ENCODE results near the gene ZNF660. TPM values are rescaled to one million over a fixed set of nuclear protein-coding genes. Genes with fewer than 3 reads are reported as not detected.
"Not testable (repeated sequence)": the region's sequence is repeated elsewhere in the genome, so short reads cannot be mapped to it uniquely, and the experiment has no call there.

Gene ZNF660
- total RNA-seq, 1 experiment from 2014 or later: 8.3 TPM

DNA sequence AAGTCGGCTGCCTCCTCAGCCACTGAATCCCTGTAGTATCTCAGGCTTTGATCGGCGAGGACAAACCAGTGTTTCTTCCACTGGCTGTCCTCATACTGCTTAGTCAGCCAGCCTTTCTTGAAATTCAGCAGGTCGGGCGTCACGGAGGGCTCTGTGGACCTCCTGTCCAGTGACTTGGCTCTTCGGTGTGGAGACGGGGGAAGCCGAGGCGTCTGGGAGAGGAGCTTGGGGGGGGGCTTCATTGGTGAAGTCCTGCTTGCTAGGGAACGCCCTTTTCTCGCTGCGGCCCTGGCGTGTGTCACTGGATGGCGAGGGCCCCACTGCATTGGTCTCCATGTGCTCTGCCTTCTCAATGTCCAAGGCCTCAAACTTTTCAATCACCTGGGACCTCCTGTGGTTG lies 5.0 kb upstream of the ZNF660 start:
- H3K27me3 ChIP-seq; H3K4me3 ChIP-seq; H3K9me3 ChIP-seq (replicated peaks); DNase-seq; H3K27ac ChIP-seq; H3K4me1 ChIP-seq; H3K36me3 ChIP-seq: not testable (repeated sequence)

DNA sequence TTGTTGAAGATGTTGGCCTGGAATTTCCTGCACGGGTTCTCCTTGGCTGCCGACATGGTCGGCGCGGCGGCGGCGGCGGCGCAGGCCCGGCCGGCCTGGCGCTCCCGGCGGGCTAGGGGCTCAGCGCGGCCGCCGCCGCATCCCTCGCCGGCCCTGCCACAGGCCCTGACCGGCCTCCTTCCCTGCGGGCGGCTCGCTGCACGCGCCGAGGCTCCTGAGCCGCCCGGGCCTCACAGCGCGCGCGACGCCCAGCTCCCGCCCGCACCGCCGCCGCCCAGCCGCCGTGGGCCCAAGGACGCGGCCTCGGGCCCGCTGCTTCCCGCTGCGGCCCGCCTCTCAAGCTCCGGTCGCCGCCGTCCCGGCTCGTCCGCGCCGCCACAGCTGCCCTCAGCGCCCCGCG lies 3.8 kb upstream of the ZNF660 start:
- H3K4me3 ChIP-seq; H3K36me3 ChIP-seq; H3K27me3 ChIP-seq; H3K27ac ChIP-seq; H3K4me1 ChIP-seq; H3K9me3 ChIP-seq (replicated peaks); DNase-seq: not testable (repeated sequence)

DNA sequence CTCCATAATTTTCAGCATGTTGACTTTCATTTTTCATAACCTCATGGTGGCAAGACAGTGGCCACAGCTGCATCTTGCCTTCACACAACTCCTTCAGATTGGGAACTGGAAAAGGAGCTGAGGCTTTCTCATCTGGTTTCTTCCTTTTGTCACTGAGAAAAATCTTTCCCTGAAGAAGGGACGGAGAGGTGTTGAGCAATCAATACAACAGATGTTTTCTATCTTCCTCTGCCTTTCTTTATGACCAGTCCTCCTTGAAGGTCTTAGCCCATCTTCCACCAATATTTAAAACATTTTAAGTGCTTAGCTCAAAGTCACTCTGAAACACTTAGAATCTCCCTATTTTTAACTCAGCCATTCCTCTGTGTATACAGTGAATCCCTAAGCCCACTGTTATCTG lies 11.9 kb downstream of the ZNF660 start:
- DNase-seq: no peak
- Histone ChIP-seq H3K27me3 (no peaks in the 10 kb centered on the region), H3K9me3 (replicated peaks) (peaks cover 3% of the 10 kb centered on the region), H3K4me3 (no peak overlapping the region), H3K36me3 (peaks cover 51% of the 10 kb centered on the region), H3K4me1 (no peaks in the 10 kb centered on the region), H3K27ac (no peak overlapping the region)

DNA sequence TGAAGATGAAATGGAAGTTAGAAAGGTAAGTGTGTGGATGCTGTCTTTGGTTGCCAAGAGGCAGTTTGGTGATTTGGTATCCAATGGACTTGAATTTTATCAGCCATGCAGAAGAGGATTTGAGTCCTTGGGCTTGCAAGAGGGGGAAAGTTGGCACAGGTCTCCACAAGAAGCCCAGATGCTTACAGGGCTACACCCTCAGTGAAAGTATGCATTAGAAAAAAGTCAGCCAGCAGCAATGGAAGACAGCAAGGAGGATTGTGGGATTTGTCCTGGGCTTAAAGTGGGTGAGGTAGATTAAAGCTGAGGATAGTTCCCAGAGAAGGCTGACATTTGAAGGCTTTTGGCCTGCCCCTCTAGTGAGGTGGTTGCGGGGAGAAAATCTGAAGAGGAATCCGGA lies 17.0 kb downstream of the ZNF660 start:
- Histone ChIP-seq H3K4me3 (no peak overlapping the region), H3K27ac (no peak overlapping the region), H3K9me3 (replicated peaks) (no peaks in the 10 kb centered on the region), H3K36me3 (peaks cover 16% of the 10 kb centered on the region), H3K4me1 (no peaks in the 10 kb centered on the region), H3K27me3 (no peaks in the 10 kb centered on the region)
- DNase-seq: no peak

DNA sequence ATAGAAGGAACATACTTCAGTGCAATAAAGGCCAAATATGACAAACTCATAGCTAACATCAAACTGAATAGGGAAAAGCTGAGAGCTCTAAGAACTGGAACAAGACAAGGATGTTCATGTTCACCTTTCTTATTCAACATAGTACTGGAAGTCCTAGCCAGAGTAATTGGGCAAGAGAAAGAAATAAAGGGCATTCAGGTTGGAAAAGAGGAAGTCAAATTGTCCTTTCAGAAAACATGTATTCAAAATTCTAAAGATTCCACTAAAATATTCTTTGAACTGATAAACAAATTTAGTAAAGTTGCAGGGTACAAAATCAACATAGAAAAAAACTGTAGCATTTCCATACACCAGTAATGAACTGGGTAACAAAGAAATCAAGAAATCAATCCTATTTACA lies 27.9 kb downstream of the ZNF660 start:
- Histone ChIP-seq H3K4me1 (no peaks in the 10 kb centered on the region), H3K27ac (no peak overlapping the region), H3K27me3 (no peaks in the 10 kb centered on the region), H3K4me3 (no peak overlapping the region), H3K36me3 (no peaks in the 10 kb centered on the region), H3K9me3 (replicated peaks) (no peaks in the 10 kb centered on the region)
- DNase-seq: no peak

DNA sequence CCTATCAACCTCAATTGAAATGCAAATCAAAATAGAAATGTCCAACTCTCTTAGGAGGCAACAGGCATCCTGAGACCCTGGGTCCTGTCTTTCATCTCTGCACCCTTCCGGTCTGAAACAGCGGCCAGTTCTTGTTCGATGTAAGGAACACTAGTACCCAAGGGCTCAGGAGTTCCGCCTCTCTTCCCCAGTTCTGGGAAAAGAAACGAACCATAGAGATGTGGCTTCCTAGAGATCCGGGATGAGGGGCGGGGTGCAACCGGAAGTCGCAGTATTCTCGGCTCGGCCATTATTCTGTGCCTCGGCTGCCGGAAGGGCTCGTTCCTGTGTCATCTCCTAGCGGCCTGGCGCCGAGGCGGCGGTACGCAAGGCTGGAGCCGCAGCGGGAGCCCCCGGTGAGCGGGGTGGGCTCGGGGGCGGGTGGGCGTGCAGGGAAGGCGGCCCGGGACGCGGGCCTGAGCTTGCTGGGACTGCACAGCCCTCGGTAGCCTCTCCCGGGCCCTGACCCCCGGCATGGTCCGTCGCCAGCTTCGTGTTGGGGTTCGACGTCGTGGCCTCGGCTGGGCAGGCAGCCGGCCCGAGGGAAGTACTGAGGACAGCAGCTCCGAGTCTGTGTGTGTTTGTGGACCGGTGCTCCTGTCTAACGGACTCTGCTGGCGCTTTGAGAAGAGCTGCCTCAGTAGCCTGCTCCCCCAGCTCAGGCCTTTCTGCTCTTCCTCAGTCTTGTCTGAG lies 40.2 kb downstream of the ZNF660 start, which contains the start of gene ZNF197:
Gene ZNF197, plus strand, starts transcription at position 288 of the 732 bp plus-strand sequence. CDS start 4,119 bp downstream, outside the sequence.
- no peaks in the 10 kb centered on the region for H3K36me3 ChIP-seq
- no peaks in the 10 kb centered on the region for H3K4me1 ChIP-seq
- peak within 1 kb of the TSS; percentile 66 for H3K27ac ChIP-seq
- peak; percentile 90 to 94 for DNase-seq
- no peaks in the 10 kb centered on the region for H3K27me3 ChIP-seq
- H3K4me3 ChIP-seq: peak within 1 kb of the TSS; percentile 70
- H3K9me3 ChIP-seq (replicated peaks): no peaks in the 10 kb centered on the region

DNA sequence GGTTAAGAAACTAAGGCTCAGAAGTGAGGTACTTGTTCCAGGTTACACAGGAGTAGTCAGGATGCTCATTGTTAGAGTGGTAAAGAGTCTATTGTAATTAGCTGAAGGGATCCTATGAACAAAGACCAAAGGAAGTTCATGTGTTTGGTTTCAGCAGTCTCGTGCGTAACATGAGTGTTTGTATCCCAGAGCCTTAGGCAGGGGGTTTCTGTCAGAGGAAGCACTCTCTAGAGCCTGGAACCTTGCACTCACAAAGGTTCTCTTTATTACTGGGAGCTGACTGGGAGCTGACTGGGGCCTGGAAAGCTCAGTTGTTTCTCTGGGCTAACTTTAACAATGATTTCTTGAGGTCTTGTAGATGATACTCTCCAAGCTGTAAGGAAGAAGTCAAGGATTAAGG lies 44.0 kb downstream of the ZNF660 start:
- DNase-seq: no peak
- no peak overlapping the region for H3K4me3 ChIP-seq
- H3K27me3 ChIP-seq: no peaks in the 10 kb centered on the region
- H3K9me3 ChIP-seq (replicated peaks): no peaks in the 10 kb centered on the region
- no peaks in the 10 kb centered on the region for H3K4me1 ChIP-seq
- H3K27ac ChIP-seq: no peak overlapping the region
- 0 out of 2 replicates have a peak, but pooled peaks cover 3% of the 10 kb centered on the region for H3K36me3 ChIP-seq

DNA sequence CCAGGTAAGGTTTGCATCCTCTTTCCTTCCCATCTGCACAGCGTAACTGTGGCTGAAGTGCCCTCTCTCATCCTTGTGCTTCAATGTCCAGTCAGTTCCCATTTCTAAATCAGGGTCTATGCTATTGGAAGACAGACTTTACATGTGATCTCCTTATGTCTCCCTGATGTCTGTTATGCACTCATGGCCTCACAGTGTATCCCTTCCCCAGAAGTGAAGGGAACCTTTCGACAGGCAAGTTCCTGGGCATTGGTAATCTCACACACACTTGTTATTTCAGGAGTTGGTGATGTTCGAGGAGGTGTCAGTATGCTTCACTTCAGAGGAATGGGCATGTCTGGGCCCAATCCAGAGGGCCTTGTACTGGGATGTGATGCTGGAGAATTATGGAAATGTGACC lies 47.4 kb downstream of the ZNF660 start:
- no peaks in the 10 kb centered on the region for H3K27me3 ChIP-seq
- DNase-seq: no peak
- H3K4me3 ChIP-seq: no peak overlapping the region
- no peak overlapping the region for H3K27ac ChIP-seq
- H3K4me1 ChIP-seq: no peaks in the 10 kb centered on the region
- no peaks in the 10 kb centered on the region; the same call in 1 of the 2 replicates for H3K9me3 ChIP-seq (replicated peaks)
- H3K36me3 ChIP-seq: peaks cover 20% of the 10 kb centered on the region

DNA sequence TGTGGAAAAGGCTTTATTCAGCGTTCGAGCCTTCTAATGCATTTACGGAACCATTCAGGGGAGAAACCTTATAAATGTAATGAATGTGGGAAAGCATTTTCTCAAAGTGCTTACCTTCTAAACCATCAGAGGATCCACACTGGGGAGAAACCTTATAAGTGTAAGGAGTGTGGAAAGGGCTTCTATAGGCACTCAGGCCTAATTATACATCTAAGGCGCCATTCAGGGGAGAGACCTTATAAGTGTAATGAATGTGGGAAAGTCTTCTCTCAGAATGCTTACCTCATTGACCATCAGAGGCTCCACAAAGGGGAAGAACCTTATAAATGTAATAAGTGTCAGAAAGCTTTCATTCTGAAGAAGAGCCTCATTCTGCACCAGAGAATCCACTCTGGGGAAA lies 57.6 kb downstream of the ZNF660 start:
- peaks cover 6% of the 10 kb centered on the region for H3K9me3 ChIP-seq (replicated peaks)
- no peak overlapping the region for H3K4me3 ChIP-seq
- no peaks in the 10 kb centered on the region for H3K27me3 ChIP-seq
- H3K27ac ChIP-seq: no peak overlapping the region
- DNase-seq: no peak
- no peaks in the 10 kb centered on the region for H3K4me1 ChIP-seq
- peaks cover 65% of the 10 kb centered on the region for H3K36me3 ChIP-seq

DNA sequence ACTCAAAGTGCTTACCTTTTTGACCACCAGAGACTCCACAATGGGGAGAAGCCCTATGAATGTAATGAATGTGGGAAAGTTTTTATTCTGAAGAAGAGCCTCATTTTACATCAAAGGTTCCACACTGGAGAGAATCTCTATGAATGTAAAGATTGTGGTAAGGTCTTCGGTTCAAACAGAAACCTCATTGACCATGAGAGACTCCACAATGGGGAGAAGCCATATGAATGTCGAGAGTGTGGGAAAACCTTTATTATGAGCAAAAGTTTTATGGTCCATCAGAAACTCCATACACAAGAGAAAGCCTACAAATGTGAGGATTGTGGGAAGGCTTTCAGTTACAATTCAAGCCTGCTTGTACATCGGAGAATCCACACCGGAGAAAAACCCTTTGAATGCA lies 58.3 kb downstream of the ZNF660 start:
- no peaks in the 10 kb centered on the region for H3K27me3 ChIP-seq
- H3K9me3 ChIP-seq (replicated peaks): peaks cover 6% of the 10 kb centered on the region
- H3K36me3 ChIP-seq: peaks cover 66% of the 10 kb centered on the region
- H3K27ac ChIP-seq: no peak overlapping the region
- H3K4me3 ChIP-seq: no peak overlapping the region
- H3K4me1 ChIP-seq: no peaks in the 10 kb centered on the region
- no peak for DNase-seq

DNA sequence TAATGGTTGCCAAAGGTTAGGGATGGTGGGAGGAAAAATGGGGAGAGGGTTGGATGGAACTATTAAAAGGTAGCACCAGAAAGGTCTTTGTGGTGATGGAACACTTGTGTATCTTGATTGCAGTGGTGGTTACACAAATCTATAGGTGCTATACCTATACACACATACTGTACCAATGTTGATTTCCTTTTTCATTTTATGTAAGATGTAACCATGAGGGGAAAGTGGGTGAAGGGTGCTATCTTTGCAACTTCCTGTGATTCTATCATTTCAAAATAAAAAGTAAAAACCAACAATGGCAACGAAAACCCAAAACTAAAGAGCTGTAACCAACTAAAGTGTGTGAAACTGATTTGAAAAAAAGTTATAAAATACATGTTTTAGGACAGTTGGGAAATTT lies 63.0 kb downstream of the ZNF660 start:
- Histone ChIP-seq H3K4me1 (no peaks in the 10 kb centered on the region), H3K27ac (no peak overlapping the region), H3K9me3 (replicated peaks) (peaks cover 5% of the 10 kb centered on the region; the same call in 1 of the 2 replicates), H3K4me3 (peak overlapping the region; percentile 91), H3K27me3 (no peaks in the 10 kb centered on the region), H3K36me3 (peaks cover 50% of the 10 kb centered on the region)
- DNase-seq: no peak

DNA sequence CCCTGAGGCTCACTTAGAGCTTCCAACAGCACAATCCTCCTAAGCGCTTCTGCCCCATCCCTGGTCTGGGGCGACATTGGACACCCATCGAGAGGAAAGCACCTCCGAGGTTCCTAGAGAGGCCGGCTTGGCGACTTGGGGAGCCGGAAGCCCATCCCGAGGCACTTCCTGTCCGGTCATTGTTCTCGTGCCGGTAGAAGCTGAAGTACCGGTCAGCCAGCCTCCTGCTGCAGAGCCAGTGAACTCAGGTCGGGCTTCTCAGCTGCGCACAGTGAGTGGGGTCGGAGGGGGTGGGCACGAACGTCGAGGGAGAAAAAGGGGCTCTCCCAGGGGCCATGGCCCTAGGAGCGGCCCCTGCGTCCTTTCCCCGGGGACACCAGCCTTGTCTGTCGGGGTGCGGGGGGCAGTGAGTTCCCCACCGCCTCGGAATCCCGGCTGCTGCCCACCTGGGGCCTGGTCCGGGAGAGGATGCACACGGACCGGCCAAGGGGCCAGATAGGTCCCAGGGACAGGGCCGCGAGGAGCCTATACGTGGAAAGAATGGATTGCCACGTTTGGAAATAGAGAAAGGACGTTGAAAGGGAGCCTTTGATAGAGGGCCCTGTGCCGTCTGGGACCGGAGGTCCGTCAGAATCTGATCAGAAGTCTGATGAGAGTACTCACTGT lies 63.9 kb downstream of the ZNF660 start, which contains the start of gene ZNF35:
Gene ZNF35, plus strand, starts transcription at position 169 of the 666 bp plus-strand sequence. CDS start 2,336 bp downstream, outside the sequence.
- Histone ChIP-seq H3K27ac (peak within 1 kb of the TSS; percentile 60), H3K36me3 (peaks cover 50% of the 10 kb centered on the region), H3K9me3 (replicated peaks) (peaks cover 3% of the 10 kb centered on the region; the same call in 1 of the 2 replicates), H3K4me3 (peak within 1 kb of the TSS; percentile 91), H3K27me3 (no peaks in the 10 kb centered on the region), H3K4me1 (no peaks in the 10 kb centered on the region)
- DNase-seq: peak; percentile 90 to 94

Other genes starting within 250 kb of the ZNF660 start
- gene TCAIM, start 246.2 kb upstream of the ZNF660 start, total RNA-seq (2014; rRNA removed; shearing (Covaris generic)): 15.2 and 18.3 TPM in 2 replicates
- 11.1 and 13.4 TPM in 2 replicates for gene ZNF445, start 107.3 kb upstream of the ZNF660 start, total RNA-seq (2014; rRNA removed; shearing (Covaris generic))
- 6.2 and 6.6 TPM in 2 replicates for gene ZKSCAN7, start 29.8 kb upstream of the ZNF660 start, total RNA-seq (2014; rRNA removed; shearing (Covaris generic))
- 16.8 and 22.5 TPM in 2 replicates for gene ZNF197, start 40.1 kb downstream of the ZNF660 start, total RNA-seq (2014; rRNA removed; shearing (Covaris generic))
- 17.0 and 18.7 TPM in 2 replicates for gene ZNF35, start 63.8 kb downstream of the ZNF660 start, total RNA-seq (2014; rRNA removed; shearing (Covaris generic))
- gene ZNF502, start 127.7 kb downstream of the ZNF660 start, total RNA-seq (2014; rRNA removed; shearing (Covaris generic)): 1.0 and 1.2 TPM in 2 replicates
- gene ZNF501, start 144.7 kb downstream of the ZNF660 start, total RNA-seq (2014; rRNA removed; shearing (Covaris generic)): 0.76 and 1.8 TPM in 2 replicates
- gene KIAA1143, start 176.7 kb downstream of the ZNF660 start, total RNA-seq (2014; rRNA removed; shearing (Covaris generic)): 28.5 and 30.8 TPM in 2 replicates
- gene KIF15, start 176.8 kb downstream of the ZNF660 start, total RNA-seq (2014; rRNA removed; shearing (Covaris generic)): 41.9 and 46.9 TPM in 2 replicates

All from SJCRH30 (cell line).